HCT116 (cell line): ENCODE measurements around the gene STARD4. TPM values are rescaled to one million over a fixed set of nuclear protein-coding genes. Genes with fewer than 3 reads are reported as not detected.

Source experiments
- ATAC-seq: fragments of 200-7000 bp; cut with Tn5 transposase; 2 replicates; pipeline ENCODE4 v1.9.1; 2020; ENCODE audit warnings: mild to moderate bottlenecking, moderate library complexity
- BruUV-seq: library from RNA; stranded (reverse); fragments of 400-500 nt; replicated peaks from 2 replicates; lab custom pipeline; 2021; lab: Mats Ljungman, UMichigan
- CTCF ChIA-PET: fragments of 300-600 bp; sonication (Branson Sonifier 250); formaldehyde crosslinking; loops from one replicate; lab custom pipeline; 2021; ENCODE audit warnings: antibody characterized with exemption; lab: Charles Lee
- POLR2A ChIA-PET: fragments of 300-600, 350-600 bp; sonication (Branson Sonifier 250); formaldehyde crosslinking; loops from one replicate; lab custom pipeline; 2021; ENCODE audit warnings: antibody characterized with exemption; lab: Charles Lee
- RAD21 ChIA-PET, 2 experiments: fragments of 300-600 bp; sonication (Branson Sonifier 250); formaldehyde crosslinking; loops; one replicate each; lab custom pipeline; 2023; ENCODE audit warnings: low total read pairs in 2 of 2; ENCODE audit not compliant: uncharacterized antibody in 2 of 2, unreplicated experiment in 2 of 2, low non-redundant PET in 1 of 2; lab: Charles Lee
- DNase-seq: peaks from one replicate; pipeline ENCODE4 v3.0.0-alpha.2; 2010; ENCODE audit warnings: low read depth, low spot score
- H2AFZ ChIP-seq: fragments of 200-600 bp; shearing (Covaris generic), sonication (generic); 2 replicates; pipeline ENCODE4 v1.6.1; 2017; ENCODE audit warnings: low read depth, mixed run types, mixed read lengths, antibody characterized with exemption, low read length; ENCODE audit not compliant: poor library complexity, severe bottlenecking
- H3K27ac ChIP-seq: 2 replicates; pipeline ENCODE4 v1.5.1; 2012; ENCODE audit warnings: low read depth, low read length
- H3K27me3 ChIP-seq: fragments of 200-600 bp; sonication (generic); 2 replicates; pipeline ENCODE4 v1.6.1; 2016; ENCODE audit warnings: mixed run types, low read length, mixed read lengths; ENCODE audit not compliant: insufficient read depth
- H3K36me3 ChIP-seq, 2 experiments: fragments of 200-500 bp in 1 of 2; fragments of 200-600 bp in 1 of 2; sonication (Bioruptor generic) in 1 of 2; sonication (generic) in 1 of 2; 2 replicates each; pipeline versions ENCODE4 v1.5.1 to v1.6.1; 2014 to 2016; ENCODE audit warnings: low read length in 2 of 2, inconsistent platforms in 1 of 2, mixed read lengths in 1 of 2, mixed run types in 1 of 2; ENCODE audit not compliant: insufficient read depth in 2 of 2, control insufficient read depth in 1 of 2
- H3K4me1 ChIP-seq, 2 experiments: fragments of 200-600 bp in 1 of 2; sonication (generic) in 1 of 2; 2 replicates each; pipeline versions ENCODE4 v1.5.1 to v1.6.1; 2012 to 2017; ENCODE audit warnings: low read length in 2 of 2, inconsistent platforms in 1 of 2, mild to moderate bottlenecking in 1 of 2, mixed read lengths in 1 of 2, mixed run types in 1 of 2, moderate library complexity in 1 of 2; ENCODE audit not compliant: insufficient read depth in 2 of 2, control insufficient read depth in 1 of 2
- H3K4me2 ChIP-seq: fragments of 200-600 bp; sonication (generic); 2 replicates; pipeline ENCODE4 v1.6.1; 2017; ENCODE audit warnings: mixed run types, low read length, mixed read lengths
- H3K4me3 ChIP-seq, 2 experiments: fragments of 200-600 bp in 1 of 2; sonication (generic) in 1 of 2; replicated peaks in 1 of 2; 2 replicates each; pipeline ENCODE4 v1.5.1; 2011 to 2016; ENCODE audit warnings: low read length in 2 of 2, control low read depth in 1 of 2, low read depth in 1 of 2, mild to moderate bottlenecking in 1 of 2, mixed read lengths in 1 of 2, mixed run types in 1 of 2
- H3K79me2 ChIP-seq: fragments of 200-600 bp; sonication (generic); 2 replicates; pipeline ENCODE4 v1.6.1; 2017; ENCODE audit warnings: mild to moderate bottlenecking, mixed run types, low read length, moderate library complexity, mixed read lengths; ENCODE audit not compliant: insufficient read depth
- H3K9ac ChIP-seq: fragments of 200-600 bp; sonication (generic); 2 replicates; pipeline ENCODE4 v1.6.1; 2016; ENCODE audit warnings: low read length, mixed read lengths
- H3K9me2 ChIP-seq: fragments of 200-600 bp; sonication (generic), shearing (Covaris generic); 2 replicates; pipeline ENCODE4 v1.6.1; 2017; ENCODE audit warnings: mixed run types, mild to moderate bottlenecking, moderate library complexity; ENCODE audit not compliant: insufficient read depth
- H3K9me3 ChIP-seq, 2 experiments: fragments of 200-500 bp in 1 of 2; fragments of 200-600 bp in 1 of 2; sonication (Bioruptor generic) in 1 of 2; sonication (generic) in 1 of 2; 2 replicates each; pipeline ENCODE4 v1.6.1; 2014 to 2017; ENCODE audit warnings: low read length in 2 of 2, mixed read lengths in 2 of 2, inconsistent platforms in 1 of 2, low read depth in 1 of 2, mild to moderate bottlenecking in 1 of 2, mixed run types in 1 of 2, moderate library complexity in 1 of 2; ENCODE audit not compliant: control insufficient read depth in 1 of 2, insufficient read depth in 1 of 2
- H4K20me1 ChIP-seq: fragments of 200-600 bp; sonication (generic), shearing (Covaris generic); 2 replicates; pipeline ENCODE4 v1.6.1; 2017; ENCODE audit warnings: mixed run types, mild to moderate bottlenecking, moderate library complexity; ENCODE audit not compliant: insufficient read depth
- EGR1 ChIP-seq: IDR thresholded peaks from 2 replicates; pipeline ENCODE4 v1.6.1; 2012; ENCODE audit warnings: low read depth
- SIN3A ChIP-seq: IDR thresholded peaks from 2 replicates; pipeline ENCODE4 v1.6.1; 2012; ENCODE audit warnings: low read depth
- intact Hi-C: fragments of 100-400 bp; cut with micrococcal nuclease; formaldehyde crosslinking; loops from 2 replicates; pipeline ENCODE4 v1.10.0; 2022
- total RNA-seq: library from RNA; stranded (reverse); gene quantifications from one replicate; pipeline ENCODE4 v1.2.1, GENCODE V29; 2021; ENCODE audit not compliant: unreplicated experiment
- TF ChIP-seq, protein P1 (sequence below): IDR thresholded peaks from 2 replicates; pipeline ENCODE4 v1.6.1; 2012
- TF ChIP-seq, protein P2 (sequence below): IDR thresholded peaks from 2 replicates; pipeline ENCODE4 v1.6.1; 2012

Gene STARD4
- total RNA-seq, 1 experiment from 2014 or later = 44.3 TPM

GRCh38 chr5:111514087-111514486 lies 1.8 kb upstream of the STARD4 start:
- peaks cover 24% of the 10 kb centered on the region; the same call in 1 of the 2 replicates for H3K79me2 ChIP-seq
- ChIA-PET RAD21 (no interaction called here), CTCF (no interaction called here), POLR2A (no interaction called here)
- no peaks in the 10 kb centered on the region for H3K36me3 ChIP-seq
- H3K4me1 ChIP-seq = peaks cover 13 to 22% of the 10 kb centered on the region in 2 experiments
- no peak overlapping the region for H3K4me2 ChIP-seq
- no peak overlapping the region for H3K9ac ChIP-seq
- H3K9me2 ChIP-seq = no peaks in the 10 kb centered on the region
- ATAC-seq = no peak
- H4K20me1 ChIP-seq = no peaks in the 10 kb centered on the region
- TF ChIP-seq, protein P1, sequence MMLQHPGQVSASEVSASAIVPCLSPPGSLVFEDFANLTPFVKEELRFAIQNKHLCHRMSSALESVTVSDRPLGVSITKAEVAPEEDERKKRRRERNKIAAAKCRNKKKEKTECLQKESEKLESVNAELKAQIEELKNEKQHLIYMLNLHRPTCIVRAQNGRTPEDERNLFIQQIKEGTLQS = no peak
- TF ChIP-seq EGR1 (no peak), SIN3A (no peak)
- DNase-seq = no peak
- H3K9me3 ChIP-seq = no peaks in the 10 kb centered on the region
- H3K4me3 ChIP-seq = no peak overlapping the region
- H3K27me3 ChIP-seq = no peaks in the 10 kb centered on the region
- no peak overlapping the region for H3K27ac ChIP-seq
- intact Hi-C loops = no loop called here
- peak overlapping the region; percentile 56 for H2AFZ ChIP-seq
- BruUV-seq = no TSS peak

DNA sequence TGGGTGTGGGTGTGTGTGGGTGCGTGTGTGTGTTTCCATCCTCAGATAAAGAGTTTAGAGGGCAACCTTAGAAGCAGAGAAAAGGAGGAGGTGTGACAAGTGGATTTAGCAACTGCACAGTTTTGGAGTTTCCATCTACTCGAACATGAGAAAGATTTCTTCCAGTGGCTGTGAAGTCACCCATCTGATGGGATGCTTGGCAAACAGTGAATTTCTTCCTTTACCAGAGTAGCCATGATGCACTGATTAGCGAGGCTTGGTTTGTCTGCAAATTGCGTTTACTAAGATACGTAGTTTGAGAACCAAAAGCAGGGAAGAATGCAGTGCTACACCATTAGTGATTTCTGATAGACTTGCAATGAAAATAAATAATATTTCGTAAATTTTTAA lies 791 bp upstream of the STARD4 start:
- POLR2A ChIA-PET = interaction anchor here (1.0 kb wide), 1 partner anchor 648 kb away, joined by 3 read pairs; no protein-coding TSS in a partner anchor
- H3K9me3 ChIP-seq = no peaks in the 10 kb centered on the region
- TF ChIP-seq, protein P2, sequence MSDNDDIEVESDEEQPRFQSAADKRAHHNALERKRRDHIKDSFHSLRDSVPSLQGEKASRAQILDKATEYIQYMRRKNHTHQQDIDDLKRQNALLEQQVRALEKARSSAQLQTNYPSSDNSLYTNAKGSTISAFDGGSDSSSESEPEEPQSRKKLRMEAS = no peak
- TF ChIP-seq SIN3A = 0 out of 2 replicates have a peak, but pooled peaks have one; percentile 39
- RAD21 ChIA-PET = no interaction called here
- intact Hi-C loops = no loop called here
- CTCF ChIA-PET = interaction anchor here (1.5 kb wide), 1 partner anchor 18 kb away, joined by 8 read pairs; no protein-coding TSS in a partner anchor
- H3K4me1 ChIP-seq = peaks cover 13 to 22% of the 10 kb centered on the region in 2 experiments
- H3K36me3 ChIP-seq = no peaks in the 10 kb centered on the region
- ATAC-seq (no peak), DNase-seq (no peak)
- peak overlapping the region; percentile 79 for H3K4me2 ChIP-seq
- peak overlapping the region; percentile 76 to 83 for H3K4me3 ChIP-seq
- peak overlapping the region; percentile 94 for H2AFZ ChIP-seq
- H3K27ac ChIP-seq = peak overlapping the region; percentile 89
- no peaks in the 10 kb centered on the region for H3K27me3 ChIP-seq
- BruUV-seq = TSS peak; percentile 92
- peak overlapping the region; percentile 73 for H3K9ac ChIP-seq
- H4K20me1 ChIP-seq = no peaks in the 10 kb centered on the region
- no peaks in the 10 kb centered on the region for H3K9me2 ChIP-seq
- H3K79me2 ChIP-seq = peaks cover 31% of the 10 kb centered on the region; the same call in 1 of the 2 replicates
